SKM-1 (cell line): ENCODE measurements around the gene HELZ.

ENCODE experiments used
- DNase-seq: peaks from one replicate; lab custom pipeline; 2025; ENCODE audit not compliant: unreplicated experiment; lab: John Stamatoyannopoulos, UW

HELZ gene

GRCh38 chr17:67038861-67039365 lies 206.1 kb downstream of the HELZ start:
- no peak for DNase-seq

- DNase-seq: no peak
Observed at GRCh38 chr17:67035131-67036083, 209.6 kb downstream of the HELZ start.

GRCh38 chr17:67033613-67034012 lies 211.4 kb downstream of the HELZ start:
- DNase-seq: no peak

- no peak for DNase-seq
Observed at GRCh38 chr17:67032985-67033384, 212.0 kb downstream of the HELZ start.

GRCh38 chr17:67032382-67032781 lies 212.6 kb downstream of the HELZ start:
- DNase-seq: no peak

GRCh38 chr17:67030641-67031040 lies 214.4 kb downstream of the HELZ start:
- no peak for DNase-seq

- no peak for DNase-seq
Observed at GRCh38 chr17:67027031-67027628, 217.9 kb downstream of the HELZ start.

- DNase-seq: no peak
Observed at GRCh38 chr17:67026341-67026740, 218.7 kb downstream of the HELZ start.

- DNase-seq: no peak
Observed at GRCh38 chr17:67025216-67025792, 219.7 kb downstream of the HELZ start.

GRCh38 chr17:67024736-67025135 lies 220.3 kb downstream of the HELZ start:
- DNase-seq: no peak

GRCh38 chr17:67022451-67022810 lies 222.6 kb downstream of the HELZ start:
- DNase-seq: no peak

- DNase-seq: no peak
Observed at GRCh38 chr17:67021743-67022450, 223.1 kb downstream of the HELZ start.

- DNase-seq: no peak
Observed at GRCh38 chr17:67021196-67021595, 223.8 kb downstream of the HELZ start.
